GM18867 (cell line): Measurements from ENCODE around the gene MARVELD3.
"Not testable (repeated sequence)": the region's sequence is repeated elsewhere in the genome, so short reads cannot be mapped to it uniquely, and the experiment has no call there.

Source experiments
- ATAC-seq: cut with Tn5 transposase; IDR thresholded peaks from one replicate; pipeline ENCODE4 v1.9.1; 2021; ENCODE audit warnings: mild to moderate bottlenecking, moderate library complexity; ENCODE audit not compliant: unreplicated experiment

MARVELD3 gene, protein sequence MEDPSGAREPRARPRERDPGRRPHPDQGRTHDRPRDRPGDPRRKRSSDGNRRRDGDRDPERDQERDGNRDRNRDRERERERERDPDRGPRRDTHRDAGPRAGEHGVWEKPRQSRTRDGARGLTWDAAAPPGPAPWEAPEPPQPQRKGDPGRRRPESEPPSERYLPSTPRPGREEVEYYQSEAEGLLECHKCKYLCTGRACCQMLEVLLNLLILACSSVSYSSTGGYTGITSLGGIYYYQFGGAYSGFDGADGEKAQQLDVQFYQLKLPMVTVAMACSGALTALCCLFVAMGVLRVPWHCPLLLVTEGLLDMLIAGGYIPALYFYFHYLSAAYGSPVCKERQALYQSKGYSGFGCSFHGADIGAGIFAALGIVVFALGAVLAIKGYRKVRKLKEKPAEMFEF

DNA sequence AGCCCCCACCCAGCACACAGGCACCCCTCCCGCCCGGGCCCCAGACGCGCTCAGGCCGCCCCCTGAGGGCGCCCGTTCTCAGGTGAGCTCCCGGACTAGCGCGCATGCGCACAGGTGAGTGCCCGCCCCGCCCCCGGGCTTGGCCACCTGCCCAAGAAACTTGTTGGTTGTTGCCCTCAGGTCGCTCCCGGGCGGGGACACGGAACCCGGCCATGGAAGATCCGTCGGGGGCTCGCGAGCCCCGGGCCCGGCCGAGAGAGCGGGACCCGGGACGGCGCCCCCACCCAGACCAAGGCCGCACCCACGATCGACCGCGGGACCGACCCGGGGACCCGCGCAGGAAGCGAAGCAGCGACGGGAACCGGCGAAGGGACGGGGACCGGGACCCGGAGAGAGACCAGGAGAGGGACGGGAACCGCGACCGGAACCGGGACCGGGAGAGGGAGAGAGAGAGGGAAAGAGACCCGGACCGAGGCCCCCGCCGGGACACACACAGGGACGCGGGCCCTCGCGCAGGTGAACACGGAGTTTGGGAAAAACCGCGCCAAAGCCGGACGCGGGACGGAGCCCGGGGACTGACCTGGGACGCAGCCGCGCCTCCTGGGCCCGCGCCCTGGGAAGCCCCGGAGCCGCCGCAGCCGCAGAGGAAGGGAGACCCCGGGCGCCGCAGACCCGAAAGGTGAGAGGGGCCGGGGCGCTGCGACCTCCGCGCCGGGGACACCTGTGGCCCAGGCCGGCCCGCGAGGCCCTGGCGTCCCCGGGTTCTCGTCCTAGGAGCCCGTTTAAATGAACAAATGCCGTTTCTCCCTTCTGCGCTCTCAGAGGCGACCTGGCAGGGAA is at the start of gene MARVELD3:
Gene MARVELD3 (plus strand): TSS at position 167 of the 840 bp plus-strand sequence. CDS start 46 bp downstream, at position 213.
- no peak for ATAC-seq

DNA sequence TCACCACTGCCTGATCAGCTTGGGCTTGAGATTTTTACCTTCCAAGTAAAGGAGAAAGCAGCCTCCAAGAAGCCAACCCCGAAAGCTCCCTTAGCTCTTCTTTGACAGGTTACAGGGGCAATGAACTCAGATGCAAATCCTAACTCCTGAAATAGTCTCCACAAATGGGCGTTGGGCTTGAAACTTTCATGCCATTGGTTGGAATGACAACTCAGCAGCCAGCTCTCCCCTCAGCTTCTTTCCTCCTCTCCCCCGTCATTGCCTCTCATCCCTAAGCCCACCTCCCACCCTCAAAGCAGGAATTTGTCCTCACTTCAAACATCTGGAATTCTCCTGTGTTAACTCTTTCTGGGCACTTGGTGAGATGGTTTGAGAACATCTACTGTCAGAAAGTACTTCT is 49.0 kb upstream of the MARVELD3 start, which contains the start of gene TAT:
Gene TAT (minus strand): TSS at position 122 of the 400 bp plus-strand sequence. CDS start 677 bp downstream, outside the sequence.
- ATAC-seq = no peak

DNA sequence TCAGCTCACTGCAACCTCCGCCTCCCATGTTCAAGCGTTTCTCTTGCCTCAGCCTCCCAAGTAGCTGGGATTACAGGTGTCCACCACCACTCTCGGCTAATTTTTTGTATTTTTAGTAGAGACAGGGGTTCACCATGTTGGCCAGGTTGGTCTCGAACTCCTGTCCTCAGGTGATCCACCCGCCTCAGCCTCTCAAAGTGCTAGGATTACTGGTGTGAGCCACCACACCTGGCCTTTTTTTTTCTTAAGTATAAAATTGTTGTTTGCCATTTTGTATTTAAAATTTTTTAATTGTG is 43.5 kb upstream of the MARVELD3 start:
- not testable (repeated sequence) for ATAC-seq

DNA sequence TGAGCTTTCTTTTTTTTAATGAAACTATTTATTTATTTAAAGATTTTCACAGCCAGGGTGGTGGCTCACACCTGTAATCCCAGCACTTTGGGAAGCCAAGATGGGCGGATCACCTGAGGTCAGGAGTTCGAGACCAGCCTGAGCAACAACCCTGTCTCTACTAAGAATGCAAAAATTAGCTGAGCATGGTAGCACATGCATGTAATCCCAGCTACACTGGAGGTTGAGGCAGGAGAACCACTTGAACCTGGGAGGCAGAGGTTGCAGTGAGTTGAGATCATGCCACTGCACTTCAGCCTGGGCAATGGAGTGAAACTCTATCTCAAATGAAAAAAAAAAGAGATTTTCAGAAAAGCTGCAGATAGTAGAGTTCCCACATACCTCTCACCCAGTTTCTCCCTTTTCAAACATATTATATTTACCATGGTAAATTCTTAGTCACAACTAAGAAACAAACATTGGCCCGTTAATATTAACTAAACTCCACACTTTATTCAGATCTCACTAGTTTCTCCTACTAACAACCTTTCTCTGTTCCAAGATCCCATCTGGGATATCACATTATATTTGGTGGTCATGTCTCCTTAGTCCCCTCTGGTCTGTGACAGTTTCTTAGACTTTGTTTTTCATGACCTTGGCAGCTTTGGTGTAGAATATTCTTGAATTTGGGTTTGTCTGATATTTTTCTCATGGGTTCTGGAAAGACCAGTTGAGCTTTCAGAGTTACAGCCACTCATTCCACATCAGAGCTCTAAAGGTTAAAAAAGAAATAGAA is 41.3 kb upstream of the MARVELD3 start:
- no peak for ATAC-seq

DNA sequence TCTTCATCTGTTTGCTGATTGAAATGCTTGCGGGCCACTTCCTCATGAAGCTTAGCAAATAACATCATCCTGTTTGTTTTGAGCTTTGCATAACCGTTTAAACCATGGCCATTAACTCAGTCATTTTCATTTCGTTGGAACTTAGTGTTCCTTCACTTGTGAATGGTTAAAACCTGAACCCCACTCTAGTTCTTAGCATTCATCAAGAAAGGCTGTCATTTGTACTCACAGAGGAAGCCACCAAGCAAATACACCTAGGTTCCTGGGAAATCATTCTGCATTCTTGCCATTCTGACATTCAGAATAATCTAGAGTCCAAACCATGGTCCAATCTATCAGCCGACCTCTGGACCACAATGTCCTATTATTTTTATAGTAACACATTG is 40.7 kb upstream of the MARVELD3 start:
- ATAC-seq = no peak

DNA sequence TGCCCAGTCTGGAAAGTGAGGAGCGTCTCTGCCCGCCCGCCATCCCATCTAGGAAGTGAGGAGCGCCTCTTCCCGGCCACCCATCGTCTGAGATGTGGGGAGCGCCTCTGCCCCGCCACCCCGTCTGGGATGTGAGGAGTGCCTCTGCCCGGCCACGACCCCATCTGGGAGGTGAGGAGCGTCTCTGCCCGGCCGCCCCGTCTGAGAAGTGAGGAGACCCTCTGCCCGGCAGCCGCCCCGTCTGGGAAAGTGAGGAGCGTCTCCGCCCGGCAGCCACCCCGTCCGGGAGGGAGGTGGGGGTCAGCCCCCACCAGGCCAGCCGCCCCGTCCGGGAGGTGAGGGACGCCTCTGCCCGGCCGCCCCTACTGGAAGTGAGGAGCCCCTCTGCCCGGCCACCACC is 36.6 kb upstream of the MARVELD3 start:
- ATAC-seq = not testable (repeated sequence)

DNA sequence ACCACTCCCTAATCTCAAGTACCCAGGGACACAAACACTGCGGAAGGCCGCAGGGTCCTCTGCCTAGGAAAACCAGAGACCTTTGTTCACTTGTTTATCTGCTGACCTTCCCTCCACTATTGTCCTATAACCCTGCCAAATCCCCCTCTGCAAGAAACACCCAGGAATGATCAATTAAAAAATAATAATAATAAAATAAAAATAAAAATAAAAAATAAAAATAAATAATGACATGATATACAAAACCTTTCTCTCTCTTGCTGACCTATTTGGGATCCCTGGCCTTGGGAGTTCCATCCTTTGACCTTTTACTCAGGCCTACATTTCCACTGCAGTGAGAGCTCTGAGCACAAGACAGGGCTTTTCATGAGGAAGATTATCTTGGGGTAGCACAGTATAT is 35.9 kb upstream of the MARVELD3 start:
- ATAC-seq = not testable (repeated sequence)

DNA sequence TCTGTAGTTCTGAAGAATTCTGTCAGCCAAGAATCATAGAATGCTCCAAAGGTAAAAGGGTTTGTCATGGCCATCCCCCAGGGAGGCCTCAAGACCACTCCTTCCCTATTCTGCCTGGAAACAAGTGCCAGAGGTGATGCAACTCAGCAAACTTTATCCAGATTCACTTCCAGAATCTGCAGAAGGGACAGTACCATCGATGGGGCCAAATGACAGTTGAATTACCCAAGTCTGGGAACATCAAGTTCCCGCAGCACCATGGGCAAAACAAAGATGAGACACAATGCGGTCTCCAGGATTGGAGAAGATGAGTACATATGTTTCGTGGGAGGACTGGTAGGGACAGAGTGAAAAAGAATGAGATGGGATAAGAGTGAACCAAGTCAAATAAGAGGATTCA is 35.4 kb upstream of the MARVELD3 start:
- no peak for ATAC-seq

DNA sequence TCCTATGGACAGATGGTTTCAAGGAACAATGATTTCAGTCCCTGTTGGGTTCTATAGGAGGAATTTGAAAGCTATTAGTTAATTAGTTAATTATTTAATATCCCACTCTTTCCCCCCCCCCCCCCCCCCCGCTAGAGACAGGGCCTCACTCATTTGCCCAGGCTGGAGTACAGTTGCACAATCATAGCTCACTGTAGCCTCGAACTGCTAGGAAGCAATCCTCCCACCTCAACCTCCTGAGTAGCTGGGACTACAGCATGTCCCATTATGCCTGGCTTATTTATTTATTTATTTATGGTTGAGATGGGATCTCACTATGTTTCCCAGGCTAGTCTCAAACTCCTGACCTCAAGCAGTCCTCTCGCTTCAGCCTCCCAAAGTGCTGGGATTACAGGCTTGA is 34.1 kb upstream of the MARVELD3 start:
- no peak for ATAC-seq

DNA sequence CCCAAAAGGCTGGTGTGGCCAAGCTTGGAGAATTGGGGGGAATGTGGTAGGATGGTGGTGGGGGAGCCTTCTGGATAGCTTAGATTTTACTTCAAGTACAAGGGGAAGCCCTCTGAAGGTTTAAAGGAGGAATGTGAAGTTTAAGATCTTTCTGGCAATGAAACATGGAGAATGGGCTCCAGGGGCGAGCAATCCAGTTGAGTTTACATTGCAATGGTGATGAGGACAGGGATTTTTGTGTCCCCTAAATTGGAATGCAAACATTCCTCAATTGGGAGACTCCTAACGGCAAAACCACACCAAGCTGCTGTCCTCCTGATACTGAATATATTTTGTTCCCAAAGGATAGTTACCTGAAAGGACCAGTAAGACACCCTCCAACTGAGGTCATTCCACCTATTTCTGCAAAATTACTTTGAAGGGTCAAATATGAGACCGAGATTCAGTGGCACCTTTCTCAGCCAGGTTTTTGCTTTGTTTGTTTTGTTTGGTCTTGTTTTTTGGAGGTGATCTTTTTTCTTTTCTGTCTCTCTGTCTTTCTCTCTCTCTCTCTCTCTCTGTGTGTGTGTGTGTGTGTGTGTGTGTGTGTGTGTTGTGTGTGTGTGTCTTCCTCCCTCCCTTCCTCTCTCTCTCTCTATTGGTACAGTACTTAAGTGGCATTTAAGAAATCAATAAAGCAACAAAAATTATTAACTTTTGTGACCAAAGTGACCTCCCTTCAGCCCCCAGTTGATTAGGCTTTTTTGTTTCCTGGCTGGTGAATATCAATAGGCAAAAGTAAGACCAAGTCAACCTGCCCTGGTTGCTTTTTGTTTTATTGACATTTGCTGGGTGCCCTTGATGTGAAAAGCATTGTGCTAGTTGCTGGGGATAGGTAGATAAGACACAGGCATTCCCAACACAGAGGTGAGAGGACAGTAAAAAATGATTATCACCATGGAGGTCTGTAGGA is 32.7 kb upstream of the MARVELD3 start:
- ATAC-seq = no peak

DNA sequence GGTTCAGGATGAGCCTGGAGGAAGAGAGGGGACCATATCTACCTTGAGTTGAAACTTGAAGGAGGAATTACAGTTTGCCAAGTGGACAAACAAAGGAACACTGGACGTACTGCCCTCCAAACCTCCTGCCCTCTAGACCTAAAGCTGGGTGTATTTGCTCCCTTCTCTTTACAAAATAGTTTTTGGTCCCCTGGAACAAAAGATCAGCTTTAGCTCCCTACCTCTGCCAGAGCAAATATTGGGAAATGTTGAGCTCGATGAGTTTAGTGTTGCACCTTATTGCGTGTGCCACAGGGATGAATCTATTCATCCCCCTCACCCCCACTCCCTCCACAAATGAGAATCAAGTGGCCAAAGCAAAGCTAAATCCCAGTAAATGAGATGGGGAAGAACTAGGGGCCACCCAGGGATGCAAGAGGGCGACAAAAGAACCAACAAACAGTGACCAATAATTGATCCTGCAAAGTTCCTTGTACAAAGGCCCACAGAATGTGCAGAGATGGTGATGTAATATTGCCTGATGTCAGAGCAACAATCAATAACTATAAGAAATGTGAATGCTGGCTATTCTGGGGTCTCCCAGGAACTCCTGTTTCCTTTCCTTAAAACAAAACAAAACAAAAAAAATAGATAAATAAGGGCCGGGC is 31.9 kb upstream of the MARVELD3 start:
- no peak for ATAC-seq

DNA sequence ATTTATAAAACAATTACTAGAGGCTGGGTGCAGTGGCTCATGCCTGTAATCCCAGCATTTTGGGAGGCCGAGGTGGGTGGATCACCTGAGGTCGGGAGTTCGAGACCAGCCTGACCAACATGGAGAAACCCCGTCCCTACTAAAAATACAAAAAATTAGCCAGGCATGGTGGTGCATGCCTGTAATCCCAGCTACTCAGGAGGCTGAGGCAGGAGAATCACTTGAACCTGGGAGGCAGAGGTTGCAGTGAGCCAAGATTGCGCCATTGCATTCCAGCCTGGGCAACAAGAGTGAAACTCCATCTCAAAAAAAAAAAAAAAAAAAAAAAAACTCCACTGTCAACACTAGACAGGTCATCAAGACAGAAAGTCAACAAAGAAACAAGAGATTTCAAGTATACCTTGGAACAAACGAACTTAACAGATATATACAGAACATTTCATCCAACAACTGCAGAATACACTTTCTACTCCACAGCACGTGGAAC is 30.6 kb upstream of the MARVELD3 start:
- ATAC-seq = not testable (repeated sequence)

DNA sequence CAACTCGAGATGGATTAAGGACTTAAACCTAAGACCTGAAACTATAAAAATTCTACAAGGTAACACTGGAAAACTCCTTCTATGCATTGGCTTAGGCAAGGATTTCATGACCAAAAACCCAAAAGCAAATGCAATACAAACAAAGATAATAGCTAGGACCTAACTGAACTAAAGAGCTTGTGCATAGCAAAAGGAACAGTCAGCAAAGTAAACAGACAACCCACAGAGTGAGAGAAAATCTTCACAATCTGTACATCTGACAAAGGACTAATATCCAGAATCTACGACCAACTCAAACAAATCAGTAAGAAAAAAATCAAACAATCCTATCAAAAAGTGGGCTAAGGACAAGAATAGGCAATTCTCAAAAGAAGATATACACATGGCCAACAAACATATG is 27.6 kb upstream of the MARVELD3 start:
- ATAC-seq = not testable (repeated sequence)

DNA sequence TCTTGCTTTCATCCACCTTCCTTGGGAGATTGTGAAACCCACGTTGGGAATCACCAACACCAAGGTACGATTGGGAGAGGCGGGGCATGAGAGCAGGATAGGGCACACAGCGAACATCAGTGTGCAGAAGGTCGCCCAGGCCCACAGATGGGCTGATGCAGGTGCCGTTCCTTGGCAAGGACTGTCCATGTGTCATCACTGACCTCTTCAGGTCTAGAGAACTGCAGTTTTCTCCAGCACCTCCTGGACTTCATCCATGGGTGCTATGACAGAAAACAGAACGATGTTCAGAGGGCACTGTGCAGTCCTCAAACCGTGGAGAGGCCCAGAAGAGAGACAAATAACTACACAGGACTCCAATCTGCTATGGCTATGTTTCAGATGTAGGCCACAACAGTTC is 25.2 kb upstream of the MARVELD3 start:
- no peak for ATAC-seq

DNA sequence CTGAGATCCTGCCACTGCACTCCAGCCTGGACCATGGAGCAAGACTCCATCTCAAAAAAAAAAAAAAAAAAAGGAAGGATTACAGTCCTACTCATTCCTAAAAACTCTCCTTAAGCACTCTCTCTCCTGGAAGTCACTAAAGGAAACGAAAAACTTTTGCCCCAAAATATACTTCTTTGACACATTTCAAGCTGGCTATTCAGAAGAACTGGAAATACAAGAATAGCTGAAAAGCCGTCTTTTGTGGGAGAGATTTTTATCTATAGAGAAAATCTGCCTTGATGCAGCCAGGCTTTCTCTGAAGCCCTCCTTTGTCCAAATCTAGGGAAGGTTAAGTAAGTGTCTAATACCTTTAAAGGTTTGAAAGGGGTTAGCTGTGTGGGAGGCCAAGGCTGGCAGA is 16.9 kb upstream of the MARVELD3 start:
- ATAC-seq = no peak

DNA sequence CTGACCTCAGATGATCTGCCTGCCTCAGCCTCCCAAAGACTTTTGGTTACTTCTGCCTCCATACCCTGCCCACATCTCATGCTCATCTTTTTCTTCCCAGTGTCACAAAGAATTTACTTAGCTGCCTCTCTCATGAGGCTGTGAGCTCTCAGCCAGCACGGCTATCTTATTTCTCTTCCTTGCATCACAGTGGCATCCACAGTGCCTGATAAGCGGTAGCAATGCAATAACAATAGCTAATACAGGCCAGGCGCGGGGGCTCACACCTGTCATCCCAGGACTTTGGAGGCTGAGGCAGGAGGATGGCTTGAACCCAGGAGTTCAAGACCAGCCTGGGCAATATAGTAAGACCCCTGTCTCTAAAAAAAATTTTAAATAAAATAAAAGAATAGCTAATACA is 15.5 kb upstream of the MARVELD3 start:
- ATAC-seq = no peak

DNA sequence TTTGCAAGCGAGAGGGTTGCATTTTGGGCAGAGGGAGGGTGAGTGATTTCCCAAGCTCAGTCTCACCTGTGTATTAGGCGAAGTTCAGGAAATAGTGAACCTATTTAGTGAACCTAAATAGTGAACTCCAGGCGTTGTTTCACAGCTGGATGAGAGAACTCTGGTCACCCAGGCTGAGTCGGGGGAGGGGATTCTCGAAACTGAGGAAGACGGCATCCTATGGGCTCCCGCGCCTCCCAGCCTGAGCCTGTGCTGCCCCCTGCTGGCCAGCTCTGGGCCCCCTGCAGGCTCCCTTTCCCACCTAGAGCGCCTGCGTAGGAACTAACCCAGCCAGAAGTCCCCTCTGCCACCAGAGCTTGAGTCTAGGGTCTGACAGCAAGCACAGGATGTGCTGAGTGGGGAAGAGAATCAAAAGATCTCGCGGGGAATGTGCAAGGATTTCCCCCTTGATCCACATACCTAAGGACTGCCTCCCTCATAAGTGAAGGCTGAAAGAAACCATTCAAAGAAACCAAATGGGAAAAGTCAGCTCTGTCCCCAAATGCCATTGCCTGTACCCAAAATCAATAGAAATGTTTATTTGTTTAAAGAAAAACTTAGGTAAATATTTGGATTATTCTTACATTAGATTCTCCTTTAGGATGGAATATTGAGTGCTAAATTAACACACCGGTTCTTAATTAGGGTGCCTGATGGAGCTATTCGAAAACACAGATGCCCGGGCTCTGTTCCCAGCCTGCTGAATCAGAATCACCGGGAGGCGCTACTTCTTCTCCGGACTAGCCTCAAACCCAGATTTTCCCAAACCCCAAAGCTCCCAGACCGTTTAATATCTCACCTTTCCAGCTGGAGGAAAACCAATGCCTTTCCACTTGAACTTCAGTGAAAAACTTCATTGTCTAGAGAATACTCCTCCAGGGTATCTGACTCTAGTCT is 14.8 kb upstream of the MARVELD3 start:
- peak; percentile 62 for ATAC-seq

DNA sequence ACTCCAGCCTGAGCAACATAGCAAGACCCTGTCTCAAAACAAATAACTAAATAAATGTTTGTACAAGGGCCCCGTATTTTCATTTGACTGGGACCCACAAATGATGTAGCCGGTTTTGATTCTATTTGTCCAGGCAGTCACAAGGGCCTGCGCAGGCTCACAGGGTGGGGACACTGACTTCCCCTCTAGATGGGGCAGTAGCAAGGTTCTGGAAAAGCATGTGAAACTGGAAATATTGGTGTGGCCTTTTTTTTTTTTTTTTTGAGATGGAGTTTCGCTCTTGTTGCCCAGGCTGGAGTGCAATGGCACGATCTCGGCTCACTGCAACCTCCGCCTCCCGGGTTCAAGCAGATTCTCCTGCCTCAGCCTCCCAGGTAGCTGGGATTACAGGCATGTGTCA is 11.0 kb upstream of the MARVELD3 start:
- ATAC-seq = not testable (repeated sequence)
